ENCODE results near the gene IFNL4. TPM values are rescaled to one million over a fixed set of nuclear protein-coding genes. Genes with fewer than 3 reads are reported as not detected.

The IFNL4 gene
- total RNA-seq, 1 experiment from 2014 or later, result not detected

DNA sequence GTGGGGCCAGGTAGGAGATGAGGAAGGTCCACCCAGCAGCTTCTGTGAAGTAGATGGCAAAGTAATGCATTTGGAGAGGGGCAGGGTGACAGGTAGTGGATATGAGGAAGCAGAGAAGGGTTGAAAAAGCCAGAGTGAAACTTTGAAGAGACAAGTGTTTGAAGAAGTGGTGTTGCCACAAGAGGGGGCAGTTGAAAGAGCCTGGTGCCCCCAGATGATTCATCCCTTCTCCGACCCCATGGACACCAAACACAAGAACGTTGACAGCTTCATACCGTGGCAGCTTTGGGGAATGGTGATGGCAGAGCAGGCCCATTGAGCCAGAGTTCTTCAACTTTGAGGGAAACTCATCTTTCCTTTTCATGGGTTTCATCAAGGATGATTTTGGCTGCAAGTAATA lies 23.7 kb downstream of the IFNL4 start:
- H3K18ac ChIP-seq (ENCODE audit: insufficient read length, low read depth, low read length), result no peak overlapping the region
- H3K4me1 ChIP-seq (ENCODE audit: insufficient read depth, low read length), result no peaks in the 10 kb centered on the region
- Mint-ChIP-seq H3K4me1 (no peaks in the 10 kb centered on the region; a peak in 2 of 4 replicates), H3K4me3 (peak overlapping the region in 1 of 2 experiments; percentile 30; a peak in 1 of 5 replicates), H3K27ac (no peak overlapping the region), H3K27me3 (ENCODE audit: low read depth) (peaks cover 62% of the 10 kb centered on the region), H3K9me3 (no peaks in the 10 kb centered on the region; a peak in 1 of 5 replicates), H3K36me3 (ENCODE audit: insufficient read depth in 1 of 3, low read depth in 3 of 3) (no peaks in the 10 kb centered on the region)
- no peak overlapping the region for H3K4ac ChIP-seq (ENCODE audit: low read depth, low read length)
- H3K9me3 ChIP-seq (ENCODE audit: control insufficient read depth, low read depth, low read length), result no peaks in the 10 kb centered on the region
- H2BK5ac ChIP-seq (ENCODE audit: insufficient read length, low read length), result no peak overlapping the region
- H4K5ac ChIP-seq (ENCODE audit: insufficient read length, low read depth, low read length), result no peak overlapping the region
- TF ChIP-seq, protein P1, sequence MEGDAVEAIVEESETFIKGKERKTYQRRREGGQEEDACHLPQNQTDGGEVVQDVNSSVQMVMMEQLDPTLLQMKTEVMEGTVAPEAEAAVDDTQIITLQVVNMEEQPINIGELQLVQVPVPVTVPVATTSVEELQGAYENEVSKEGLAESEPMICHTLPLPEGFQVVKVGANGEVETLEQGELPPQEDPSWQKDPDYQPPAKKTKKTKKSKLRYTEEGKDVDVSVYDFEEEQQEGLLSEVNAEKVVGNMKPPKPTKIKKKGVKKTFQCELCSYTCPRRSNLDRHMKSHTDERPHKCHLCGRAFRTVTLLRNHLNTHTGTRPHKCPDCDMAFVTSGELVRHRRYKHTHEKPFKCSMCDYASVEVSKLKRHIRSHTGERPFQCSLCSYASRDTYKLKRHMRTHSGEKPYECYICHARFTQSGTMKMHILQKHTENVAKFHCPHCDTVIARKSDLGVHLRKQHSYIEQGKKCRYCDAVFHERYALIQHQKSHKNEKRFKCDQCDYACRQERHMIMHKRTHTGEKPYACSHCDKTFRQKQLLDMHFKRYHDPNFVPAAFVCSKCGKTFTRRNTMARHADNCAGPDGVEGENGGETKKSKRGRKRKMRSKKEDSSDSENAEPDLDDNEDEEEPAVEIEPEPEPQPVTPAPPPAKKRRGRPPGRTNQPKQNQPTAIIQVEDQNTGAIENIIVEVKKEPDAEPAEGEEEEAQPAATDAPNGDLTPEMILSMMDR (conservative IDR thresholded peaks at IDR 0.05), result peak; percentile 53
- no peak overlapping the region for H3K9ac ChIP-seq (ENCODE audit: extremely low read depth, insufficient read length, low read length)
- H4K8ac ChIP-seq (replicated peaks; ENCODE audit: insufficient read length, low read depth, low read length), result no peak overlapping the region
- H4K20me1 ChIP-seq (ENCODE audit: control insufficient read depth, insufficient read depth, insufficient read length), result no peaks in the 10 kb centered on the region
- no CpG with 5 or more reads among the region's 3 CpGs for WGBS (ENCODE audit: extremely low coverage, insufficient read length, low lambda C conversion rate)
- H2BK20ac ChIP-seq (ENCODE audit: low read depth, low read length, poor library complexity, severe bottlenecking), result no peak overlapping the region
- H3K23me2 ChIP-seq (ENCODE audit: insufficient read length, low read depth, low read length, poor library complexity, severe bottlenecking), result no peaks in the 10 kb centered on the region
- H2BK120ac ChIP-seq (ENCODE audit: low read depth, low read length, poor library complexity, severe bottlenecking), result no peak overlapping the region
- H2AFZ ChIP-seq (ENCODE audit: low read length), result no peak overlapping the region
- no peak overlapping the region for H3K27ac ChIP-seq (ENCODE audit: insufficient read length, low read depth, low read length)
- no peak overlapping the region for H4K91ac ChIP-seq (ENCODE audit: insufficient read length, low read depth, low read length)
- H3K79me1 ChIP-seq (ENCODE audit: insufficient read depth, low read depth, low read length, poor library complexity, severe bottlenecking), result no peaks in the 10 kb centered on the region
- H3K14ac ChIP-seq (ENCODE audit: insufficient read depth, low read length), result no peak overlapping the region
- H2AK5ac ChIP-seq (ENCODE audit: insufficient read length, low read length), result no peak overlapping the region
- no peak overlapping the region for H3K56ac ChIP-seq (ENCODE audit: insufficient read length, low read depth, low read length)
- no peak overlapping the region for H3K4me2 ChIP-seq (ENCODE audit: insufficient read depth, insufficient read length, low read length)
- peaks cover 3% of the 10 kb centered on the region; the same call in 1 of the 2 replicates for H3K27me3 ChIP-seq (ENCODE audit: insufficient read depth, low read length)
- H3T11ph ChIP-seq (ENCODE audit: low read length), result no peak overlapping the region
- H2BK15ac ChIP-seq (ENCODE audit: low read depth, low read length), result no peak overlapping the region
- no peaks in the 10 kb centered on the region for H3K79me2 ChIP-seq (ENCODE audit: insufficient read depth, low read length)
- no peak overlapping the region for H2BK12ac ChIP-seq (ENCODE audit: insufficient read length, low read depth, low read length)
- peak; percentile 55 for DNase-seq
- no peak overlapping the region for H3K23ac ChIP-seq (ENCODE audit: insufficient read length, low read depth, low read length)
